ENCODE data around the gene DOCK10.

The DOCK10 gene

GRCh38 chr2:224903621-224904020 lies 138.6 kb downstream of the DOCK10 start (continued):
- TF ChIP-seq PRDM6 (tag by site-specific recombination; IDR thresholded peaks at IDR 0.05) (no peak), ZNF701 (tag by site-specific recombination; IDR thresholded peaks at IDR 0.05) (no peak), ZNF785 (tag by site-specific recombination; IDR thresholded peaks at IDR 0.05) (no peak), SETDB1 (IDR thresholded peaks at IDR 0.05; ENCODE audit: insufficient read length, low read length) (no peak), ZBTB1 (tag by site-specific recombination; IDR thresholded peaks at IDR 0.05) (no peak), GFI1B (tag by site-specific recombination; IDR thresholded peaks at IDR 0.05) (no peak), ZNF521 (tag by site-specific recombination; IDR thresholded peaks at IDR 0.05) (no peak), REST (tag by site-specific recombination; IDR thresholded peaks at IDR 0.05) (no peak)

- ChIA-PET POLR2A (no interaction called here), CTCF (no interaction called here)
- Histone ChIP-seq H3K27ac (ENCODE audit: extremely low read depth, low read depth, low read length) (no peak overlapping the region), H3K9me3 (ENCODE audit: control insufficient read depth, insufficient read depth, low read depth, low read length) (no peaks in the 10 kb centered on the region), H3K4me3 (ENCODE audit: low read depth, low read length) (no peak overlapping the region), H3K4me1 (ENCODE audit: control insufficient read depth, insufficient read depth, low read length) (no peaks in the 10 kb centered on the region), H3K36me3 (ENCODE audit: control insufficient read depth in 2 of 2, insufficient read depth in 1 of 2, low read length in 2 of 2) (no peaks in the 10 kb centered on the region)
- TF ChIP-seq ZNF843 (tag by site-specific recombination; IDR thresholded peaks at IDR 0.05) (no peak), ZBTB20 (tag by site-specific recombination; IDR thresholded peaks at IDR 0.05) (0 out of 2 replicates have a peak, but pooled peaks have one; percentile 22)
Measured at GRCh38 chr2:224901121-224901676, 141.1 kb downstream of the DOCK10 start.

- POLR2A ChIA-PET: no interaction called here
Measured at GRCh38 chr2:224895377-224895776, 146.9 kb downstream of the DOCK10 start.

GRCh38 chr2:224894356-224894755 lies 147.9 kb downstream of the DOCK10 start:
- CTCF ChIA-PET: no interaction called here
- no peak overlapping the region for H3K4me3 ChIP-seq (ENCODE audit: low read depth, low read length)
- H3K4me1 ChIP-seq (ENCODE audit: control insufficient read depth, insufficient read depth, low read length): no peaks in the 10 kb centered on the region
- POLR2A ChIA-PET: no interaction called here
- no peaks in the 10 kb centered on the region for H3K9me3 ChIP-seq (ENCODE audit: control insufficient read depth, insufficient read depth, low read depth, low read length)
- no peak overlapping the region for H3K27ac ChIP-seq (ENCODE audit: extremely low read depth, low read depth, low read length)
- H3K36me3 ChIP-seq (ENCODE audit: control insufficient read depth in 2 of 2, insufficient read depth in 1 of 2, low read length in 2 of 2): no peaks in the 10 kb centered on the region
- TF ChIP-seq TRIM28 (IDR thresholded peaks at IDR 0.05; ENCODE audit: borderline replicate concordance, low read length) (no peak), ZNF280C (tag by site-specific recombination; IDR thresholded peaks at IDR 0.05) (no peak), ZEB2 (tag by site-specific recombination; IDR thresholded peaks at IDR 0.05) (no peak), GFI1B (tag by site-specific recombination; IDR thresholded peaks at IDR 0.05) (no peak), ZNF530 (tag by site-specific recombination; IDR thresholded peaks at IDR 0.05; ENCODE audit: low read depth) (no peak), ZNF704 (tag by site-specific recombination; IDR thresholded peaks at IDR 0.05) (no peak), ZNF311 (tag by site-specific recombination; IDR thresholded peaks at IDR 0.05; ENCODE audit: borderline replicate concordance) (no peak), RBAK (tag by site-specific recombination; IDR thresholded peaks at IDR 0.05) (no peak), SP7 (tag by site-specific recombination; IDR thresholded peaks at IDR 0.05) (no peak), ELK4 (IDR thresholded peaks at IDR 0.05; ENCODE audit: borderline replicate concordance, low read depth, low read length) (no peak)

More at GRCh38 chr2:224895377-224895776, 146.9 kb downstream of the DOCK10 start:
- Histone ChIP-seq H3K4me3 (ENCODE audit: low read depth, low read length) (no peak overlapping the region), H3K36me3 (ENCODE audit: control insufficient read depth in 2 of 2, insufficient read depth in 1 of 2, low read length in 2 of 2) (no peaks in the 10 kb centered on the region), H3K27ac (ENCODE audit: extremely low read depth, low read depth, low read length) (no peak overlapping the region), H3K9me3 (ENCODE audit: control insufficient read depth, insufficient read depth, low read depth, low read length) (no peaks in the 10 kb centered on the region), H3K4me1 (ENCODE audit: control insufficient read depth, insufficient read depth, low read length) (no peaks in the 10 kb centered on the region)
- TF ChIP-seq ZBTB7A (tag by site-specific recombination; IDR thresholded peaks at IDR 0.05; ENCODE audit: low read depth): no peak
- CTCF ChIA-PET: no interaction called here
